ENCODE results near the gene RPL13.

Gene RPL13

GRCh38 chr16:89560378-89561141 lies at the start of gene RPL13:
TSS of gene RPL13 (plus strand) at chr16:89560682. CDS start at chr16:89560960, 278 bp downstream.
- Histone ChIP-seq H3K4me1 (ENCODE audit: control insufficient read depth, insufficient read depth, low read length) (peaks cover 10% of the 10 kb centered on the region), H3K4me3 (ENCODE audit: low read length) (peak within 1 kb of the TSS; percentile 82), H3K9ac (ENCODE audit: low read length) (peak within 1 kb of the TSS; percentile 90), H3K27ac (ENCODE audit: low read depth, low read length) (peak within 1 kb of the TSS; percentile 99), H3K36me3 (ENCODE audit: control insufficient read depth, insufficient read depth, low read length) (peaks cover 44% of the 10 kb centered on the region), H3K27me3 (ENCODE audit: control insufficient read depth, insufficient read depth, low read length) (no peaks in the 10 kb centered on the region)

DNA sequence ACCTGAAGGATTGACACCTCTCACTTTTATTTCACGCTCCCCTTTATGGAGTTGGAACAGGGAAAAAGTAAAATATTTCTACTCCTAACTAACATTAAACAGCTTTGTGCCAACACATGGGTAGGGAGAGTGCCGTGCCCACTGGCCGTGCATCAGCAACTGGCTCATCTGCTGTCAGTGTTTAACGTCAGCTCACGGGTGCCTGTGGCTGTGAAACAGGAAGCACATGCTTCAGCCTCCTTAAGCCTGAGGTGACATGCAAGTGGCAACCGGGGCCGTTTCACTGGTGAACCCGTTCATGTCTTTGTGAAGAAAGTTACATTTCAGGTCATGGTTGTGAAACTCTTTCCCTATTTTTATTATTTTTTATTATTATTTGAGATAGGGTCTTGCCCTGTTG lies 49.1 kb upstream of the RPL13 start:
- H3K27ac ChIP-seq (ENCODE audit: low read depth, low read length), result no peak overlapping the region
- peaks cover 18% of the 10 kb centered on the region for H3K36me3 ChIP-seq (ENCODE audit: control insufficient read depth, insufficient read depth, low read length)
- no peak overlapping the region for H3K4me3 ChIP-seq (ENCODE audit: low read length)
- no peak overlapping the region for H3K9ac ChIP-seq (ENCODE audit: low read length)
- no peaks in the 10 kb centered on the region for H3K27me3 ChIP-seq (ENCODE audit: control insufficient read depth, insufficient read depth, low read length)
- H3K4me1 ChIP-seq (ENCODE audit: control insufficient read depth, insufficient read depth, low read length), result peaks cover 5% of the 10 kb centered on the region

GRCh38 chr16:89512453-89512852 lies 48.0 kb upstream of the RPL13 start:
- no peak overlapping the region for H3K9ac ChIP-seq (ENCODE audit: low read length)
- no peak overlapping the region for H3K27ac ChIP-seq (ENCODE audit: low read depth, low read length)
- no peaks in the 10 kb centered on the region for H3K27me3 ChIP-seq (ENCODE audit: control insufficient read depth, insufficient read depth, low read length)
- H3K4me3 ChIP-seq (ENCODE audit: low read length), result no peak overlapping the region
- no peaks in the 10 kb centered on the region for H3K4me1 ChIP-seq (ENCODE audit: control insufficient read depth, insufficient read depth, low read length)
- H3K36me3 ChIP-seq (ENCODE audit: control insufficient read depth, insufficient read depth, low read length), result peaks cover 25% of the 10 kb centered on the region

GRCh38 chr16:89517128-89517527 lies 43.4 kb upstream of the RPL13 start:
- H3K9ac ChIP-seq (ENCODE audit: low read length), result no peak overlapping the region
- no peaks in the 10 kb centered on the region for H3K27me3 ChIP-seq (ENCODE audit: control insufficient read depth, insufficient read depth, low read length)
- no peak overlapping the region for H3K4me3 ChIP-seq (ENCODE audit: low read length)
- H3K27ac ChIP-seq (ENCODE audit: low read depth, low read length), result no peak overlapping the region
- H3K4me1 ChIP-seq (ENCODE audit: control insufficient read depth, insufficient read depth, low read length), result no peaks in the 10 kb centered on the region
- H3K36me3 ChIP-seq (ENCODE audit: control insufficient read depth, insufficient read depth, low read length), result peaks cover 48% of the 10 kb centered on the region

GRCh38 chr16:89519881-89520280 lies 40.6 kb upstream of the RPL13 start:
- no peak overlapping the region for H3K9ac ChIP-seq (ENCODE audit: low read length)
- no peak overlapping the region for H3K27ac ChIP-seq (ENCODE audit: low read depth, low read length)
- H3K27me3 ChIP-seq (ENCODE audit: control insufficient read depth, insufficient read depth, low read length), result no peaks in the 10 kb centered on the region
- peaks cover 48% of the 10 kb centered on the region for H3K36me3 ChIP-seq (ENCODE audit: control insufficient read depth, insufficient read depth, low read length)
- no peak overlapping the region for H3K4me3 ChIP-seq (ENCODE audit: low read length)
- H3K4me1 ChIP-seq (ENCODE audit: control insufficient read depth, insufficient read depth, low read length), result no peaks in the 10 kb centered on the region

DNA sequence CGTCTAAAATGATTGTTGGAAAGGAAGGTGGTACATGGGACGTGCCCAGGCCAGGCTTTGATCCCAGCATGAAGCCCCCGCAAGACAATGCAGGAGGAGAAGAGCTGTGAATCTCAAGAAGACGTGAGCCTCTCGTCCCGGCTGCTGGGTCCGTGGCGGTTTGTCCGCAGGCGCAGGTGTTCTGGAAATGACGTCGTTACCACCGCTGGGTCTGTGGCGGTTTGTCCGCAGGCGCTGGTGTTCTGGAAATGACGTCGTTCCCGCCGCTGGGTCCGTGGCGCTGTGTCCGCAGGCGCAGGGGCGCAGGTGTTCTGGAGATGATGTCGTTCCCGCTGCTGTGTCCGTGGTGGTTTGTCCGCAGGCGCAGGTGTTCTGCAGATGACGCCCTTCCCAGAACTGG lies 38.2 kb upstream of the RPL13 start:
- H3K36me3 ChIP-seq (ENCODE audit: control insufficient read depth, insufficient read depth, low read length), result peaks cover 59% of the 10 kb centered on the region
- no peaks in the 10 kb centered on the region for H3K4me1 ChIP-seq (ENCODE audit: control insufficient read depth, insufficient read depth, low read length)
- no peak overlapping the region for H3K27ac ChIP-seq (ENCODE audit: low read depth, low read length)
- H3K9ac ChIP-seq (ENCODE audit: low read length), result no peak overlapping the region
- H3K4me3 ChIP-seq (ENCODE audit: low read length), result no peak overlapping the region
- no peaks in the 10 kb centered on the region for H3K27me3 ChIP-seq (ENCODE audit: control insufficient read depth, insufficient read depth, low read length)

DNA sequence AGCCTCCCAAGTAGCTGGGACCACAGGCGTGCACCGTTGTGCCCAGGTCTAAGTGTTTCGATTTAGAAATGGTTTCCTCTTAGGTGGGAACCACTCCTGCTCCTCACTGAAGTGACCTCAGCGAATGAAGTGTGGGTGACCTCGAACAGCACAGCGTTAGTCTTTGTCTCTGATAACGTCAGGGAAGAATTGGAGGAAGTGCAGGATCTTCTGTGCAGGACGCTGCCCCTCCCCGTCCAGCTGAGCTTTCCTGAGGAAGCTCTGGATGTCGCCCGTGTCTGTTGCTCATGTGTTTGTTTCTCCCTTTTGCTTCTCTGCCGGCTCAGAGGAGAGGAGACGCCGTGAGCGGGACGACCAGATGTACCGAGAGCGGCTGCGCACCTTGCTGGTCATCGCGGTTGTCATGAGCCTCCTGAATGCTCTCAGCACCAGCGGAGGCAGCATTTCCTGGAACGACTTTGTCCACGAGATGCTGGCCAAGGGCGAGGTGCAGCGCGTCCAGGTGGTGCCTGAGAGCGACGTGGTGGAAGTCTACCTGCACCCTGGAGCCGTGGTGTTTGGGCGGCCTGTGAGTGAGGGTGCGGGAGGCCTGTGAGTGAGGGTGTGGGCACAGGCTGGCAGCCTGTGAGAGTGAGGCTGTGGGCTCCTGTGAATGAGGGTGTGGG lies 36.7 kb upstream of the RPL13 start:
- H3K36me3 ChIP-seq (ENCODE audit: control insufficient read depth, insufficient read depth, low read length), result peaks cover 54% of the 10 kb centered on the region
- H3K27ac ChIP-seq (ENCODE audit: low read depth, low read length), result no peak overlapping the region
- H3K27me3 ChIP-seq (ENCODE audit: control insufficient read depth, insufficient read depth, low read length), result no peaks in the 10 kb centered on the region
- H3K4me1 ChIP-seq (ENCODE audit: control insufficient read depth, insufficient read depth, low read length), result no peaks in the 10 kb centered on the region
- H3K9ac ChIP-seq (ENCODE audit: low read length), result no peak overlapping the region
- H3K4me3 ChIP-seq (ENCODE audit: low read length), result no peak overlapping the region

- no peaks in the 10 kb centered on the region for H3K27me3 ChIP-seq (ENCODE audit: control insufficient read depth, insufficient read depth, low read length)
- peaks cover 51% of the 10 kb centered on the region for H3K36me3 ChIP-seq (ENCODE audit: control insufficient read depth, insufficient read depth, low read length)
- no peak overlapping the region for H3K4me3 ChIP-seq (ENCODE audit: low read length)
- no peak overlapping the region for H3K27ac ChIP-seq (ENCODE audit: low read depth, low read length)
- no peak overlapping the region for H3K9ac ChIP-seq (ENCODE audit: low read length)
- no peaks in the 10 kb centered on the region for H3K4me1 ChIP-seq (ENCODE audit: control insufficient read depth, insufficient read depth, low read length)
These were observed 35.2 kb upstream of the RPL13 start for GRCh38 chr16:89525146-89525913.

- Histone ChIP-seq H3K27me3 (ENCODE audit: control insufficient read depth, insufficient read depth, low read length) (no peaks in the 10 kb centered on the region), H3K27ac (ENCODE audit: low read depth, low read length) (no peak overlapping the region), H3K9ac (ENCODE audit: low read length) (no peak overlapping the region), H3K4me1 (ENCODE audit: control insufficient read depth, insufficient read depth, low read length) (no peaks in the 10 kb centered on the region), H3K36me3 (ENCODE audit: control insufficient read depth, insufficient read depth, low read length) (peaks cover 50% of the 10 kb centered on the region), H3K4me3 (ENCODE audit: low read length) (no peak overlapping the region)
These were observed 31.4 kb upstream of the RPL13 start for GRCh38 chr16:89529097-89529496.

GRCh38 chr16:89530401-89531381 lies 29.8 kb upstream of the RPL13 start:
- no peak overlapping the region for H3K9ac ChIP-seq (ENCODE audit: low read length)
- H3K36me3 ChIP-seq (ENCODE audit: control insufficient read depth, insufficient read depth, low read length), result peaks cover 51% of the 10 kb centered on the region
- no peaks in the 10 kb centered on the region for H3K27me3 ChIP-seq (ENCODE audit: control insufficient read depth, insufficient read depth, low read length)
- no peak overlapping the region for H3K4me3 ChIP-seq (ENCODE audit: low read length)
- no peak overlapping the region for H3K27ac ChIP-seq (ENCODE audit: low read depth, low read length)
- no peaks in the 10 kb centered on the region for H3K4me1 ChIP-seq (ENCODE audit: control insufficient read depth, insufficient read depth, low read length)

- no peaks in the 10 kb centered on the region for H3K4me1 ChIP-seq (ENCODE audit: control insufficient read depth, insufficient read depth, low read length)
- H3K9ac ChIP-seq (ENCODE audit: low read length), result no peak overlapping the region
- no peak overlapping the region for H3K27ac ChIP-seq (ENCODE audit: low read depth, low read length)
- peaks cover 45% of the 10 kb centered on the region for H3K36me3 ChIP-seq (ENCODE audit: control insufficient read depth, insufficient read depth, low read length)
- no peak overlapping the region for H3K4me3 ChIP-seq (ENCODE audit: low read length)
- no peaks in the 10 kb centered on the region for H3K27me3 ChIP-seq (ENCODE audit: control insufficient read depth, insufficient read depth, low read length)
These were observed 28.5 kb upstream of the RPL13 start for GRCh38 chr16:89531821-89532526.
